ENCODE data around the gene SIK3.

Gene SIK3

DNA sequence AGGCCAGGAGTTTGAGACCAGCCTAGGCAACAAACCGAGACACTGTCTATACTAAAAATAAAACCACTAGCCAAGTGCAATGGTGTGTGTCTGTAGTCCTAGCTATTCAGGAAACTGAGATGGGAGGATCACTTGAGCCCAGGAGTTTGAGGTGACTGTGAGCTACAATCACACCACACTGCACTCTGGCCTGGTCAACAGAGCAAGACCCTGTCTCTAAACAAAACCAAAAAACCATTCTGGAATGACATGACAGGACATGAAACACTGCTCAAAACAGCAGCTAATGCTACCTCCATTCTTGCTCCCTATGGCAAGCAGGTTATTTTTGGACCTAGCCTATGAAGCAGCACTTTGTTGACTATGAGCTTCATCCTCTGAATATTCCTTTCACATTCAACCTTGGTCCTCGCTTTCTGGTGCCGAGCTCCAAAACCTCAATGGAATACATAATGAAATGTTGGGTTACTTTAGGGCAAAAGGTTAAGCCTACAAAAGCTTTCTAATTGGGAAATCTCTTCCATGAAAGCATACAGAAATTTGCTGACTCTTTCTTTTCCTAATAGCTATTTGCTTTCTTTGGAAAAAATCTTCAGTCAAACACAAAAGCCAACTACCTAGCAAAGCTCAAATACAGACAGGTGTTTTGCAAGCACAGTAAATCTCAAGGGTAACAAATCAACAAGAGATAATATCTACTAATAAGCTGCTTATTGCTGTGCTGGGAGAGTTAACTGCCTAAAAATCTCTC lies 21.1 kb downstream of the SIK3 start:
- Histone ChIP-seq H3K4me3 (replicated peaks; ENCODE audit: insufficient read depth, low read length) (no peak overlapping the region), H3K27me3 (ENCODE audit: insufficient read depth, poor library complexity, severe bottlenecking) (no peaks in the 10 kb centered on the region), H3K27ac (replicated peaks) (no peak overlapping the region)
- TF ChIP-seq SPI1 (IDR thresholded peaks at IDR 0.05; ENCODE audit: borderline replicate concordance, low read depth) (no peak), POLR2AphosphoS5 (IDR thresholded peaks at IDR 0.05; ENCODE audit: low read depth) (no peak), GABPA (IDR thresholded peaks at IDR 0.05; ENCODE audit: low read depth) (no peak)
- TF ChIP-seq, protein P1, sequence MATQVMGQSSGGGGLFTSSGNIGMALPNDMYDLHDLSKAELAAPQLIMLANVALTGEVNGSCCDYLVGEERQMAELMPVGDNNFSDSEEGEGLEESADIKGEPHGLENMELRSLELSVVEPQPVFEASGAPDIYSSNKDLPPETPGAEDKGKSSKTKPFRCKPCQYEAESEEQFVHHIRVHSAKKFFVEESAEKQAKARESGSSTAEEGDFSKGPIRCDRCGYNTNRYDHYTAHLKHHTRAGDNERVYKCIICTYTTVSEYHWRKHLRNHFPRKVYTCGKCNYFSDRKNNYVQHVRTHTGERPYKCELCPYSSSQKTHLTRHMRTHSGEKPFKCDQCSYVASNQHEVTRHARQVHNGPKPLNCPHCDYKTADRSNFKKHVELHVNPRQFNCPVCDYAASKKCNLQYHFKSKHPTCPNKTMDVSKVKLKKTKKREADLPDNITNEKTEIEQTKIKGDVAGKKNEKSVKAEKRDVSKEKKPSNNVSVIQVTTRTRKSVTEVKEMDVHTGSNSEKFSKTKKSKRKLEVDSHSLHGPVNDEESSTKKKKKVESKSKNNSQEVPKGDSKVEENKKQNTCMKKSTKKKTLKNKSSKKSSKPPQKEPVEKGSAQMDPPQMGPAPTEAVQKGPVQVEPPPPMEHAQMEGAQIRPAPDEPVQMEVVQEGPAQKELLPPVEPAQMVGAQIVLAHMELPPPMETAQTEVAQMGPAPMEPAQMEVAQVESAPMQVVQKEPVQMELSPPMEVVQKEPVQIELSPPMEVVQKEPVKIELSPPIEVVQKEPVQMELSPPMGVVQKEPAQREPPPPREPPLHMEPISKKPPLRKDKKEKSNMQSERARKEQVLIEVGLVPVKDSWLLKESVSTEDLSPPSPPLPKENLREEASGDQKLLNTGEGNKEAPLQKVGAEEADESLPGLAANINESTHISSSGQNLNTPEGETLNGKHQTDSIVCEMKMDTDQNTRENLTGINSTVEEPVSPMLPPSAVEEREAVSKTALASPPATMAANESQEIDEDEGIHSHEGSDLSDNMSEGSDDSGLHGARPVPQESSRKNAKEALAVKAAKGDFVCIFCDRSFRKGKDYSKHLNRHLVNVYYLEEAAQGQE (IDR thresholded peaks at IDR 0.05; ENCODE audit: insufficient replicate concordance, low read depth), result no peak
- TF ChIP-seq, protein P2, sequence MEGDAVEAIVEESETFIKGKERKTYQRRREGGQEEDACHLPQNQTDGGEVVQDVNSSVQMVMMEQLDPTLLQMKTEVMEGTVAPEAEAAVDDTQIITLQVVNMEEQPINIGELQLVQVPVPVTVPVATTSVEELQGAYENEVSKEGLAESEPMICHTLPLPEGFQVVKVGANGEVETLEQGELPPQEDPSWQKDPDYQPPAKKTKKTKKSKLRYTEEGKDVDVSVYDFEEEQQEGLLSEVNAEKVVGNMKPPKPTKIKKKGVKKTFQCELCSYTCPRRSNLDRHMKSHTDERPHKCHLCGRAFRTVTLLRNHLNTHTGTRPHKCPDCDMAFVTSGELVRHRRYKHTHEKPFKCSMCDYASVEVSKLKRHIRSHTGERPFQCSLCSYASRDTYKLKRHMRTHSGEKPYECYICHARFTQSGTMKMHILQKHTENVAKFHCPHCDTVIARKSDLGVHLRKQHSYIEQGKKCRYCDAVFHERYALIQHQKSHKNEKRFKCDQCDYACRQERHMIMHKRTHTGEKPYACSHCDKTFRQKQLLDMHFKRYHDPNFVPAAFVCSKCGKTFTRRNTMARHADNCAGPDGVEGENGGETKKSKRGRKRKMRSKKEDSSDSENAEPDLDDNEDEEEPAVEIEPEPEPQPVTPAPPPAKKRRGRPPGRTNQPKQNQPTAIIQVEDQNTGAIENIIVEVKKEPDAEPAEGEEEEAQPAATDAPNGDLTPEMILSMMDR (IDR thresholded peaks at IDR 0.05; ENCODE audit: insufficient read depth, low read length), result no peak
- DNase-seq (ENCODE audit: low read depth in 1 of 2, low spot score in 1 of 2), result no peak

DNA sequence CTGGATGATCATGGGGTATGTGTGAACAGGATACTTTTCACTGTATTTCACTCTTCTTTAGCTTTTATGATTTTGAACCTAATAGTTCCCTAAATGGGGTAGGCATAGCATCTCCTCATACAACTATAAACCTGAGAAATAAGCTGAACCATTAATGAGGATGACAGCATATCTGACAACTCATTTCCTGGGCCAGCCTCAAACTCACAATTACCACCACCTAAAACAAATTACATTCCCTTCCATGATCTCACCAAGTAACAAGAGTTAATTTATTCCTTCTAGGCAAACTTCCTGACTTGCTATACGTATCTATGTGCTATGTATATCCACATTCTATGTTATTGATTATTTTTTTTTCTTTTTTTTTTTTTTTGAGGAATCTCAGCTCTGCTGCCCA lies 23.0 kb downstream of the SIK3 start:
- TF ChIP-seq GABPA (IDR thresholded peaks at IDR 0.05; ENCODE audit: low read depth) (no peak), SPI1 (IDR thresholded peaks at IDR 0.05; ENCODE audit: borderline replicate concordance, low read depth) (no peak), POLR2AphosphoS5 (IDR thresholded peaks at IDR 0.05; ENCODE audit: low read depth) (no peak)
- TF ChIP-seq, protein P1 (IDR thresholded peaks at IDR 0.05; ENCODE audit: insufficient replicate concordance, low read depth), result no peak
- TF ChIP-seq, protein P2 (IDR thresholded peaks at IDR 0.05; ENCODE audit: insufficient read depth, low read length), result no peak
- H3K27me3 ChIP-seq (ENCODE audit: insufficient read depth, poor library complexity, severe bottlenecking), result no peaks in the 10 kb centered on the region

DNA sequence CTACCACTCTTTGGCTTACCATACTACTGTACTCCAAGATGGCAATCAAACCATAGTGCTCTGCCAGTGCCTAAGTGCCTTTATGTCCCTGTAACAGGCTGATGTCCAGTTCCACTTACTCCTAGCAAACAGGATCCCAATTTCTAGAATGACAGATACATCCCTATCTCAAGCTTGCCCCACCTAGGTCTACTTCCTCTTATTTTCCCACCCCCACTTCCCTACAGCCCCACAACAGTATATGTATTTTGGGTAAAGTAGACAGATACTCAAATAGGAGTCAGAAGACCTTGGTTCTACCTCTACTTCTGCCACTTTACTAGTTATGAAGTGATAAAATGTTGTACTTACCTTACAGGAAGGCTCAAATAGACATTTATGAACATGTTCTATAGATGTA lies 24.1 kb downstream of the SIK3 start:
- TF ChIP-seq POLR2AphosphoS5 (IDR thresholded peaks at IDR 0.05; ENCODE audit: low read depth) (no peak), SPI1 (IDR thresholded peaks at IDR 0.05; ENCODE audit: borderline replicate concordance, low read depth) (peak; percentile 93), GABPA (IDR thresholded peaks at IDR 0.05; ENCODE audit: low read depth) (no peak)
- H3K27ac ChIP-seq (replicated peaks), result no peak overlapping the region
- no peaks in the 10 kb centered on the region for H3K27me3 ChIP-seq (ENCODE audit: insufficient read depth, poor library complexity, severe bottlenecking)
- DNase-seq (ENCODE audit: low read depth in 1 of 2, low spot score in 1 of 2), result peak in 1 of 2 experiments; percentile 51
- H3K4me3 ChIP-seq (replicated peaks; ENCODE audit: insufficient read depth, low read length), result no peak overlapping the region

More for the DNA sequence above, 23.0 kb downstream of the SIK3 start:
- Histone ChIP-seq H3K4me3 (replicated peaks; ENCODE audit: insufficient read depth, low read length) (no peak overlapping the region), H3K27ac (replicated peaks) (no peak overlapping the region)
- DNase-seq (ENCODE audit: low read depth in 1 of 2, low spot score in 1 of 2), result no peak

DNA sequence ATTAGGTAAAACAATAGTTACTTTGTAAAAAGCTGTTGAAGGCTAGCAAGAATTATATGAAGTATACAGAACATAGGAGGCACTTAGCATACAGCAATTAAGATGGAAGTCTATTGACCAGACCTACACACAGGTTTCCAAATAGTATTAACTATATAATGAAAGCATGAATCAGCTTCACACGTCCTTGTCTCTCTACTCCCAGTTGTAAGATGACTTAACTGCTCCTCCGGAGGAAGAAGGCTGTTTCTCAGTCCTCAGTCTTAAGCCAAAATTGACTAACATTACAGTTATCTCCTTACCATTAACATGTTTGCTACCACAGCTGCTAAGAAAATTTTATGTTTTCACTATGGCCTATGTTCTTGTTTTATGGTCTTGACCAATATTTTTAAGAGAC lies 24.7 kb downstream of the SIK3 start:
- no peak overlapping the region for H3K4me3 ChIP-seq (replicated peaks; ENCODE audit: insufficient read depth, low read length)
- DNase-seq (ENCODE audit: low read depth in 1 of 2, low spot score in 1 of 2), result no peak
- TF ChIP-seq, protein P2 (IDR thresholded peaks at IDR 0.05; ENCODE audit: insufficient read depth, low read length), result no peak
- no peak for TF ChIP-seq GABPA (IDR thresholded peaks at IDR 0.05; ENCODE audit: low read depth)
- TF ChIP-seq POLR2AphosphoS5 (IDR thresholded peaks at IDR 0.05; ENCODE audit: low read depth), result no peak
- no peak for TF ChIP-seq SPI1 (IDR thresholded peaks at IDR 0.05; ENCODE audit: borderline replicate concordance, low read depth)
- TF ChIP-seq, protein P1 (IDR thresholded peaks at IDR 0.05; ENCODE audit: insufficient replicate concordance, low read depth), result no peak
- H3K27ac ChIP-seq (replicated peaks), result no peak overlapping the region
- no peaks in the 10 kb centered on the region for H3K27me3 ChIP-seq (ENCODE audit: insufficient read depth, poor library complexity, severe bottlenecking)

Data from HL-60 (cell line).